HPDE6-E6E7 (cell line): ENCODE measurements around the gene PIPOX.
"Not testable (repeated sequence)": the region's sequence is repeated elsewhere in the genome, so short reads cannot be mapped to it uniquely, and the experiment has no call there.

Experiments used
- DNase-seq: peaks from one replicate; pipeline ENCODE4 v3.0.0; 2011; ENCODE audit warnings: missing footprints; ENCODE audit errors: extremely low spot score

PIPOX gene

DNA sequence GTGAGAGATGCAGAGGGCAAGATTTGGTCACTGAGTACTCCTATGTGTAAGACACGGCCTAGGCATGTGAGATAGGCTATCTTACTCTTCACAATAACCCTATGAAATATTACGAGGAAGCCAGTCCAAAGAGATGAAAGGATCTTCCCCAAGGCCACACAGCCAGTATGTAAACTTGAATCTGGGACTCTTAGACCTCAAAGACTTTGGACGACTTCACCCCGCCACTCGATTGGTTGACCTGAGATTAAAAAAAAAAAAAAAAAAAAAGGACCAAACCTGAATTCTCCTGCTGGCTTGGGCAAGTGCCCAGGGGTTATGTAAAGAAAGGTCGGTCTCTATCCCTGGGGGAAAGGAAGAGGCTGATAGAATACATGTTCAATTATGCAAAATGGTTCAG, 33.1 kb downstream of the PIPOX start:
- no peak for DNase-seq

GRCh38 chr17:29076722-29077121, 33.8 kb downstream of the PIPOX start:
- no peak for DNase-seq

GRCh38 chr17:29077320-29077719, 34.4 kb downstream of the PIPOX start:
- no peak for DNase-seq

GRCh38 chr17:29078183-29079045, 35.5 kb downstream of the PIPOX start:
- DNase-seq = no peak

GRCh38 chr17:29079433-29079832, 36.5 kb downstream of the PIPOX start:
- DNase-seq = no peak

DNA sequence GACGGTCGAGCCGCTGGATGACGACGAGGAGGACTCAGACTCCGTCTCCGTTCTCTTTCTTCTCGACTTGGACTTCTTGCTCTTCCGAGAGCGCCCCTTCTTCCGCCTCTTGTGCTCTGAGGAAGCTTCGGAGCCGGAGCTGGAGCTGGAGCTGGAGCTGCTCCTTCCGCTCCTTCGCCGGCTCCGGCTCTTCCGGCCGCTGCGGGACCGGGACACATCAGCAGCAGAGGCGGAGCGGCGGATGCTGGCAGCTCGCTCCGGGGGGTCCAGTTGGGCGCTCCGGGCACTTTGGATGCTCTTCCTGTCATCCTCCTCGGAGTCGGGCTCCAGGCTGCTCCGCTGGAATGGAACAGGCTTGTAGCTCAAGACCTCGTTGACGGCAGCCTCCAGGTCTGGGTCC, 36.9 kb downstream of the PIPOX start:
- DNase-seq = no peak

- no peak for DNase-seq
These were observed 37.4 kb downstream of the PIPOX start for GRCh38 chr17:29080323-29080722.

DNA sequence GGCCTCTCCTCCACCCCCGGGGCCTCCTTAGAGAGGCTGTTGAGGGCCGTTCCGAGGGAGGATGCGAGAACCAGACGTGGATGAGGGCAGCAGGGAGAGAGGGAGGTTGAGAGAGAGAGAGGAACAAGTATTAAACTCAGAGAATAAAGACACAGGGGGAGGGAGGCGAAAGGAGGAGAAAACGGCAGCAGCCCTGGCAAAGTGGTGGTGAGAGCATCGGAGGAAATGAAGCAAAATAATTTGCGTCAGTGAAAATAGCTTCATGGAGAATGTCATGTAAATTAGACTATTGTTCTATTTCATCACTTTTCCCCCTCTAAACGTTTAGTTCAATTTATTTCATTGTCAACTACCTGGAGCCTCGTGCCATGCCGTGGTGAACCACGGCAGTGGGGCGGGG, 38.0 kb downstream of the PIPOX start:
- no peak for DNase-seq

GRCh38 chr17:29084541-29085146, 41.7 kb downstream of the PIPOX start:
- DNase-seq = no peak

DNA sequence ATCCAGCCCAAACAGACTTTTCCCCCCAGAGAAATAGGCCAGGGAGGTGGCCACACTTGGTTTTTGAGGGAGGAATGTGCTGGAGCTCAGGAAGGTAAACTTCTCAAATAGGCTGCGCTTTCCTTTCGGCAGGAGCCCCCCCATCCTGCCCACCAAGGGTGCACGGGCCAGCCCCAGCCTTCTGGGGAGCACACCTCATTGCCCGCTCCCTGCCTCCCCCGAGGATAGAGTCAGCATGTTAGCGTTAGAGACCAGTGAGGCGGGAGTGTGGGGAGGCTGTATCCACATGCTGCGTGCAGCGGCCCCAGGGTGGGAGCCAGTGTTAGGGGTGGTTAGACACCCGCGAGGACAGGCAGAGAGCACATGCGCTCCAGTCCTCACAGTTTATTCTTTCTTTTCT, 42.3 kb downstream of the PIPOX start:
- no peak for DNase-seq

DNA sequence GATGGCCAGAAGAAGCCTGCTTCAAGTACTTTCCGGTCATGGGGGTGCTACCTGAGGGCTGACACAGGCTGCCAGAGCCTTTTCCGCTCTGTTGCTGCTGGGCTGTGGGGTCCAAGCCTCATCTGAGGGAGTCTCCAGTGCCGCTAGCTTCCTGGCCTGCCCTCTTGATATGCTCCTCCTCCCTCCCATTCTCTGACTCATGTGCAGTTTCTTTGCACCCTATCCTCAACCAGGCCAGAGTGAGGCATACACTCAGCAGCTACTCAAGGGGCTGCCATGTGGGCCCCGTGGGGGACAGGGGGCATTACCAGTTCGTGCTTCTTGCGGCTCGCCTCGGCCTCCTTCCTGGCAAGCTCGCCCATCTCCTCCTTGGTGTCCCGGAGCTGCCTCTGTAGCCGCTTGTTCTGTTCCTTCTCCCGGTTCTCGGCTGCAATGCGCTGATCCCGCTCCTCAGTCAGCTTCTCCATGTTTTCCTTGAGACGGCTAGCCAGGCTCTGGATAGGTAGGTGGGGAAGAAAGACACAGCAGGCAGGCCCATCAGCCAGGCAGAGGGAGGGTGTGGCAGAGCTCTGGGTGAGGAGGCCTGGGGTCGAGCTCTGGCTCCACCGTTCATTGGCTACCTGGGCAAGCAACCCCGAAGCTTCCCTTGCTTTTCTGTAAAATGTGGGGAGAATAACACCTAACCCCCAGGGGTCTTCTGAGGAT, 43.8 kb downstream of the PIPOX start:
- no peak for DNase-seq

DNA sequence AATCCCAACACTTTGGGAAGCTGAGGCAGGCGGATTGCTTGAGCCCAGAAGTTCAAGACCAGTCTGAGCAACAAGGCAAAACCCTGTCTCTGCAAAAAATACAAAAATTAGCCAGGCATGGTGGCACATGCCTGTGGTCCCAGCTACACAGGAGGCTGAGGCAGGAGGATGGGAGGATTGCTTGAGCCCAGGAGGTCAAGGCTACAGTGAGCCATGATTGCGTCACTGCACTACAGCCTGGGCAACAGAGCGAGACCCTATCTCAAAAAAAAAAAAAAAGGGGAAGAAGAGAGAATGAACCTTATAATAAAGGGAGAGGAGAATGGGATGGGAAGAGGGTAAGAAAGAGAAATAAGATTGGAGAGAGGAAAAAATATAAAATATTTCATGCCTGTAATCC, 45.8 kb downstream of the PIPOX start:
- not testable (repeated sequence) for DNase-seq

- DNase-seq = no peak
These were observed 46.7 kb downstream of the PIPOX start for GRCh38 chr17:29089601-29090044.

GRCh38 chr17:29090108-29090507, 47.2 kb downstream of the PIPOX start:
- no peak for DNase-seq

GRCh38 chr17:29090750-29091605, 48.0 kb downstream of the PIPOX start:
- DNase-seq = no peak

DNA sequence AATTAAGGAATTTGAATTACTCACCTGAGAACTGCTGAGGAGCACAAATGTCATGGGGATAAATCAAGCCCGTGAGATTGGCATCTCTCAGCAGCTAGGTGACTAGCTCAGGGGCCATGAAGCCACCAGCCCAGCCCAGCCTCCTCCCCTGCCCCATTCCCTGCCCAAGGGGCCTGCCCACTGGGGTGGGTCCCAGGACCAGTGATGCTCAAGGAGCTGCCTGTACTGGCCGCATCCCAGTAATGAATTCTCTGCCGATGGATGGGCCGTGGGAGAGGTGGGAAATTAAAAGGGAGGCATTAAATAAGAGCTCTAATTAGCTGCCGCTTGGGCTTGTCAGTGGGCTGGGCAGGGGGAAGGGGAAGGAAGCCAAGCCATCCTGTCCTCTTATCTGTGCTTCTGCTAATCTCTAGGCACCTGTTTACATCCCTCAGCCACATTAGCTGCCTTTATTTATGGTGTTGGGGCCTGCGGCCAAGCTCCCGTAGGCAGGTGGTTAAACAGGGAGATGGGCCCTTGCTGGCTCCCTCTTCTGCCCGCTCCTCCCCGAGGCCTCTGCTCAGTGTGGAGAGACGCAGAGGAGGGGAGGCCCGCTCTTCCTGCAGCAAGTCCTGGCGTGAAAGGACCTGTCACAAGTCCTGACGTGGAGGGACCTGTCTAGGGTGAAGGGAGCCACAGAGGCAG, 48.8 kb downstream of the PIPOX start:
- no peak for DNase-seq

- DNase-seq = no peak
These were observed 50.3 kb downstream of the PIPOX start for GRCh38 chr17:29093090-29093871.

DNA sequence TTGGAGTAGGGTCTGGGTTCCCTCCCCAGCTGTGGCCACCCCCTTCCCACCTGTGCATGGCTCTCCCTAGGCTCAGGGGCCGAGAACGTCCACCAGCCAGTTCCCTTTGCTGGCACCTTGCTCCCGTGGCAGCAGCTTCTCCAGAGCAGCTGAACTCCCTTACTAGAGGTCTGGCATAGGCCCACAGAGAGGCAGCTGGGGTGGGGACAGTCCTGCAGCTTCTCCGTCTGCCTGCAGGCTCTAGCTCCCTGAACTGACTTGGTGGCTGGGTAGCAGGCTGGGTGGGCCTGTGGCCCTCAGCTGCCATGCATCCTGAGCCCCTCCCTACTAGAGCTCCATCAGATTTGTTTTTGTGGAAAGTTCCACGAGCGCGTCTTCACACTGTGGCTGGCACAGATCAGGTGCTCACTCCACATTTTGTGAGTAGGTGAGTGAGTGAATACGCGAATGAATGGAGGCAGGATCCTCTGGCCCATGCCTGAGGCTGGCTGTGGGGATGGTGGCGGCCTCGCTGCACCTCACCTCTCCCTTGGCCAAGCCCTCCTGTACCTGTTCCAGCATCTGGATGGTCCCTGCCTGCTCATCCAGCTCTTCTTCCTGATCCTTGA, 51.3 kb downstream of the PIPOX start:
- DNase-seq = no peak

DNA sequence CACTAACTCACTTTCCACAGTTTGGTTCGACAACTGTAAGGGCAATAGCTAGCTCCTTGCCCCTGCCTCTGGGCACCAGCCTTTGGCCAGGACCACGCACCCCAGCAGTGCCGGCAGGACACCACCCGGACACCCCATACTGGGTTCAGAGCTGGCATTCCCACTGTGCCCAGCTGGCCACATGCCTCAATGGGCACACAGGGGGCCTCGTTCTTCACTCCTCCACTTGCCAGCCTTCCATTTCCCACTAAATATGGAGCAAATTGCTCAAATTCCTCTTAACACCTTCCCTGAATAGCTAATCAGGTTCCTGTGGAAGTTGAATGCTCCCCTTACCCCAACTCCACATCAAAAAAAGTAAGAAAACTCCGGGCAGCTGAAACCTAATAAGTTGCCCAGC, 52.5 kb downstream of the PIPOX start:
- no peak for DNase-seq

- no peak for DNase-seq
These were observed 53.2 kb downstream of the PIPOX start for GRCh38 chr17:29096094-29096493.
